ENCODE measurements around the gene SECISBP2L.

The SECISBP2L gene

GRCh38 chr15:48981941-48982340, 64.3 kb downstream of the SECISBP2L start:
- Histone ChIP-seq H3K9me3 (ENCODE audit: control insufficient read depth, insufficient read depth, low read length) (no peaks in the 10 kb centered on the region), H3F3A (ENCODE audit: control insufficient read depth, insufficient read depth) (no peaks in the 10 kb centered on the region), H3K9me2 (replicated peaks; ENCODE audit: control insufficient read depth, low read length) (no peaks in the 10 kb centered on the region), H3K4me3 (ENCODE audit: low read length) (no peak overlapping the region), H3K36me3 (ENCODE audit: control insufficient read depth, low read length) (no peaks in the 10 kb centered on the region), H3K79me2 (ENCODE audit: control insufficient read depth, low read length) (no peaks in the 10 kb centered on the region), H3K4me2 (ENCODE audit: low read length) (no peak overlapping the region), H3K27me3 (ENCODE audit: control insufficient read depth, low read length) (no peaks in the 10 kb centered on the region), H4K20me1 (ENCODE audit: control insufficient read depth, insufficient read depth, low read depth, low read length) (no peaks in the 10 kb centered on the region), H3K4me1 (ENCODE audit: control insufficient read depth, low read length) (no peaks in the 10 kb centered on the region), H3K27ac (ENCODE audit: low read depth, low read length) (no peak overlapping the region)
- no peak for TF ChIP-seq EZH2phosphoT487 (IDR thresholded peaks at IDR 0.05; ENCODE audit: borderline replicate concordance, low read length)
- TF ChIP-seq CTCF (IDR thresholded peaks at IDR 0.05; ENCODE audit: low read depth, low read length, poor library complexity, severe bottlenecking): no peak

GRCh38 chr15:48978638-48979037, 67.6 kb downstream of the SECISBP2L start:
- H3K79me2 ChIP-seq (ENCODE audit: control insufficient read depth, low read length): no peaks in the 10 kb centered on the region
- H3K27ac ChIP-seq (ENCODE audit: low read depth, low read length): no peak overlapping the region

GRCh38 chr15:48976444-48977088, 69.7 kb downstream of the SECISBP2L start:
- Histone ChIP-seq H4K20me1 (ENCODE audit: control insufficient read depth, insufficient read depth, low read depth, low read length) (no peaks in the 10 kb centered on the region), H3K9me3 (ENCODE audit: control insufficient read depth, insufficient read depth, low read length) (no peaks in the 10 kb centered on the region), H3K27me3 (ENCODE audit: control insufficient read depth, low read length) (peaks cover 4% of the 10 kb centered on the region; the same call in 1 of the 2 replicates), H3K27ac (ENCODE audit: low read depth, low read length) (no peak overlapping the region), H3K4me2 (ENCODE audit: low read length) (peak overlapping the region; percentile 70; the same call in 1 of the 2 replicates), H3K4me1 (ENCODE audit: control insufficient read depth, low read length) (peaks cover 10% of the 10 kb centered on the region), H3K9me2 (replicated peaks; ENCODE audit: control insufficient read depth, low read length) (no peaks in the 10 kb centered on the region), H3F3A (ENCODE audit: control insufficient read depth, insufficient read depth) (no peaks in the 10 kb centered on the region), H3K36me3 (ENCODE audit: control insufficient read depth, low read length) (no peaks in the 10 kb centered on the region), H3K4me3 (ENCODE audit: low read length) (peak overlapping the region; percentile 64), H3K79me2 (ENCODE audit: control insufficient read depth, low read length) (no peaks in the 10 kb centered on the region)
- TF ChIP-seq EZH2phosphoT487 (IDR thresholded peaks at IDR 0.05; ENCODE audit: borderline replicate concordance, low read length) (no peak), CTCF (IDR thresholded peaks at IDR 0.05; ENCODE audit: low read depth, low read length, poor library complexity, severe bottlenecking) (no peak)

More at GRCh38 chr15:48978638-48979037, 67.6 kb downstream of the SECISBP2L start:
- no peaks in the 10 kb centered on the region for H3K9me3 ChIP-seq (ENCODE audit: control insufficient read depth, insufficient read depth, low read length)
- no peak overlapping the region for H3K4me2 ChIP-seq (ENCODE audit: low read length)
- H3K36me3 ChIP-seq (ENCODE audit: control insufficient read depth, low read length): no peaks in the 10 kb centered on the region
- H3K9me2 ChIP-seq (replicated peaks; ENCODE audit: control insufficient read depth, low read length): no peaks in the 10 kb centered on the region
- peaks cover 10% of the 10 kb centered on the region for H3K4me1 ChIP-seq (ENCODE audit: control insufficient read depth, low read length)
- no peak overlapping the region for H3K4me3 ChIP-seq (ENCODE audit: low read length)
- TF ChIP-seq CTCF (IDR thresholded peaks at IDR 0.05; ENCODE audit: low read depth, low read length, poor library complexity, severe bottlenecking) (no peak), EZH2phosphoT487 (IDR thresholded peaks at IDR 0.05; ENCODE audit: borderline replicate concordance, low read length) (no peak)
- no peaks in the 10 kb centered on the region for H3F3A ChIP-seq (ENCODE audit: control insufficient read depth, insufficient read depth)
- H3K27me3 ChIP-seq (ENCODE audit: control insufficient read depth, low read length): peaks cover 4% of the 10 kb centered on the region; the same call in 1 of the 2 replicates
- H4K20me1 ChIP-seq (ENCODE audit: control insufficient read depth, insufficient read depth, low read depth, low read length): no peaks in the 10 kb centered on the region
